Mesenteric fat pad (tissue), 1 donor: ENCODE measurements around the gene SRL. TPM values are rescaled to one million over a fixed set of nuclear protein-coding genes. Genes with fewer than 3 reads are reported as not detected.

Source experiments
- DNase-seq: peaks from one replicate; pipeline ENCODE4 v3.0.0-alpha.2; 2020; ENCODE audit warnings: low spot score
- long read RNA-seq: library from polyadenylated mRNA; unstranded; transcript quantifications from one replicate; pipeline ENCODE4 v2.0.0, GENCODE V29; 2020
- total RNA-seq: library from RNA; stranded (reverse); fragmentation: NEBNext Ultra II Directional; extraction: Animal tissue kit (Norgen Biotek cat#: 25700); gene quantifications from one replicate; pipeline ENCODE4 v1.2.1, GENCODE V29; 2021
- donor health status: DM: yes; HTN: yes; CAD: no.

Gene SRL
- total RNA-seq, result 0.45 TPM
- long read RNA-seq, full-length matches to known transcripts, result 1 of 1 reads
- long read RNA-seq, partial matches to known transcripts, result 0 of 1 reads
- long read RNA-seq, other reads (novel, unspliced or antisense), result 0 of 1 reads

DNA sequence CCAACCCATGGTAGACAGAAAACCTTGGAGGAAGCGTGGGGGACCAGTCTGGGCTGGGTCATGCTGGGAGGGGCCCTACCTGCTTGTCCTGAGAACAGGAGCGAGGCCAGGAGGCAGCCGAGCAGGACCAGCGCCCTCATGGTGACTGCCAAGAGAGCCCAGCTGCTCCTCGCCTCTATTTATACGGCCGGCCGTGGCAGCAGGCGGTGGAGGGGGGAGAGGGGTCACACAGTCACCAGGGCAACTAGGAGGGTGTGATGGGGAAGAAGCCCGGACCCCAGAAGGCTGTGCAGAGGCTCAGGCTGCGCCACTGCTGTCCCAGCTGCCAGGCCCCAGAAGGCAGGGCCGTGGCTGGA, at the start of gene SRL:
SRL (minus strand) TSS at position 153 of the 356 bp plus-strand sequence; CDS start at position 140, 13 bp downstream.
- no peak for DNase-seq

DNA sequence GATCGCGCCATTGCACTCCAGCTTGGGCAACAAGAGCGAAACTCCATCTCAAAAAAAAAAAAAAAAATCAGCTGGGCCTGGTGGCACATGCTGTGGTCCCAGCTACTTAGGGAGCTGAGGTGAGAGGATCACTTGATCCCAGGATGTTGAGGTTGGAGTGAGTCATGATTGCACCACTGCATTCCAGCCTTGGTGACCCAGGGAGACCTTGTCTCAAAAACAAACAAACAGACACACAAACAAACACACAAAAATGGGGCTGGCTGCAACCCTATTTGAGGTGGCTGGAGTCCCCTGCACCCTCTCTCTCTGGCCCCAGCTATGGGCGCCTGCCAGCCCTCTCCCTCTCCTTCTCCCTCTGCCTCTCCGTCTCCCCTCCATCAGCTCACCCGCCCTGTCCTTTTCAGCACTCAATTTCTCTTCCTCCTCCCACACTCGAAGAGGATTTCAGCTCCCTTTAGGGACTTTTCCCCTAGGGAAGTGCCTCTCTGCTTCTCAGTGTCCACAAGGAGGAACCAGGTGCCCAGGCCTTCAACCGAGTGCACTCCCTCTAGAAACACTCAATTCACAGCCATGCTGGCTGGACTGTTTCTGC, 48.5 kb upstream of the SRL start:
- no peak for DNase-seq

- DNase-seq, result no peak
Observed at GRCh38 chr16:4288148-4288921, 46.5 kb upstream of the SRL start.

DNA sequence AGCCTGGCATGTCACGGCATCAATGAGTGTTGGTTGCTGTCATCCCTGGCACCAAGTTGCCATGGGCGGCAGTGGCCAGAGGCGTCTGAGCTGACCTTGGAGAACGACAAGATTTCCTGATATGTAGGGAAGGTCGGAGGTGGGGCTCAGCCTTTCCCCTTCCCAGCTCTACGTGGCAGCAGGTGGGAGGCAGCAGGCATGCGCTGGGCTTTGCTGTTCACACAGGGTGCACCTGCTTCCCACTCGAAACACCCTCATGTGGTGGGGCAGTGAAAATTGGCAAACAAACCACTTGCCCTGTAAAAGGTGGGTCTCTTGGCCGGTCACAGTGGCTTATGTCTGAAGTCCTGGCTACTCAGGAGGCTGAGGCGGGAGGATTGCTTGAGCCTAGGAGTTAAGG, 43.3 kb upstream of the SRL start:
- no peak for DNase-seq

GRCh38 chr16:4283939-4284338, 42.1 kb upstream of the SRL start:
- DNase-seq, result no peak

DNA sequence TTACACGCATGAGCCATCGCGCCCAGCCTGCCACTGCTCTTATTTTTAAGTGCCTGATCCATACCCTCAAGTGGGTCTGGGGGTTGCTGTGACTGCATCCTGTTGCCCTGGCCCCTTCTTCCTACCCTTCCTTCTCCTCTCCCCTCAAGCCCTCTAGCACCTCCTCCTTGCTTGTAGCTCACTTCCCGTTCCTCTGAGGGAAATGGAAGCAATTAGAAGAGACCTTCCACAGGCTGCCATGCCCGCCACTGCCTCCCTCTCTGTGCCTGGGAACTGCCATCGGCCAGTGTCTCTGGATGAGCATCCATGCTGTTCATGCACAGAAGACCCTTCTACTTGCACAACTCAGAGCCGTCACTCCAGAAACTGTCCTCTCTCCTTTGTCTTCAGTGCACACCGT, 41.6 kb upstream of the SRL start:
- no peak for DNase-seq

DNA sequence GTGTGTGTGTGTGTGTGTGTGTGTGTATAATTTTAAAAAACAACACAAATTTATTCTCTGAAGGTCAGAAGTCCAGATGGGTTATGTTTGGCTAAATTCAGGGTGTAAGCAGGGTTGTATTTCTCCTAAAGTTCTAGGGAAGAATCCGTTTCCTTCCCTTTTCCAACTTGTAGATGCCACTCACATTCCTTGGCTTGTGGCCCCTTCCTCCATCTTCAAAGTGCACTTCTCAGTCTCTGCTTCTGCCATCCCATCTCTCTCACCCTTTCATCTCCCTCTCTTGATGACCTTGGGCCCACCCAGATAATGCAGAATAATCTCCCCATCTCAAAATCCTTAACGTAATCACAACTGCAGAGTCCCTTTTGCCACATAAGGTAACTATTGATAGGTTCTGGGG, 38.7 kb upstream of the SRL start:
- no peak for DNase-seq

GRCh38 chr16:4277987-4278513, 36.2 kb upstream of the SRL start:
- DNase-seq, result no peak

DNA sequence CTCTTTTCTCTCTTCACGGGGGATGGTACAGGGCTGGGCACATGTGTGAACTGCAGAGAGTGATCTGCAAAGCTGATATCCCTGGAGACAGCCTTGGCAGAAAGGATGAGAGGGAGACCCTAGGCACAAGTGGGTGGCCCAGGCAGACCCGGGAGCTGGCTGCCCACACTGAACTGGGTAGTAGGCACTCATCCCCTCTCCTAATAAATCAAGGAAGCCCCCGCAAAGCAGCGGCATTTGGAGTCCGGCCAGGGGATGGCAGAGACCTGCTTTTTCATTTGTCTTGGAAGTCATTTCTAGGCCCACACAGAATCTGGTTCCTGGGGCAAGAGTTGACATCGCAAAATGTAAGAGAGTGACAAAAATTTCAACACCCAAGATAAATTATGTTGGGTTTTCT, 34.0 kb upstream of the SRL start:
- DNase-seq, result no peak

GRCh38 chr16:4273858-4274311, 32.0 kb upstream of the SRL start:
- no peak for DNase-seq

GRCh38 chr16:4272114-4272956, 30.5 kb upstream of the SRL start:
- no peak for DNase-seq

GRCh38 chr16:4271176-4272113, 29.6 kb upstream of the SRL start:
- DNase-seq, result peak; percentile 95

DNA sequence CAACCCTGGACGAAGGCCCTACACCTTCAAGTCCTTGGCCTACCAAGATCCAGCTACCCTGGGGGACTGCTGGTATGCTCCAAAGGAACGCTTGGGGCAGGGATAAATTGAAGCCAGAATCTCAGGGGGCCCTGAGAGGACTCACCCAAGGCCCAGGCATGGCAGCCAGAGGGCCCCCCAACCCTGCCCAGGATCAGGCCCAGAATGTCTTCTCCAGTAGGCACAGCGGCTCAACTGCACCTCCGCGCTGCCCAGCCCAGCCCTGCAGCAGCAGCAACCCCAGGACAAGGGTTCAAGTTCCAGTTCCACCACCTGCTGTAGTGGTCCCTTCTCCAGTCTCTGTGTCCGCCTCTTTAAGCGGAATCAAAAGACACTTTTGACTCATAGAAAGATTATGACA, 28.7 kb upstream of the SRL start:
- DNase-seq, result no peak

DNA sequence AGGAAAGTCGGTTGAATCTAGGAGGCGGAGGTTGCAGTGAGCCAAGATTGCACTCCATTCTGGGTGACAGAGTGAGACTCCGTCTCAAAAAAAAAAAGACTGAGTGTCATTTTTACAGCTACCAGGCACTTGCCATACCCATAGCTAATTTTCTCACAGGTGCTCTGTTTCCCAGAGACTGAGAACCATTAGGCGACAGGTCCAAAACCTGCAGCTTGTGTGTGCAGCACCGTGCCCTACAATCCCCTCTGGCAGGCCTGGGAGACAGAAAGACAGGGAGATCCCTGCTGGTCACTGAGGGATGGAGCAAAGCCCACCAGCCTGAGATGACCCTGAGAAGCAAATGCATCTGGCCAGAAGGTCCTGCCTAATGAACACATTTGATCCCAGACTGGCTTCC, 28.2 kb upstream of the SRL start:
- no peak for DNase-seq

GRCh38 chr16:4266372-4266771, 24.5 kb upstream of the SRL start:
- DNase-seq, result no peak

DNA sequence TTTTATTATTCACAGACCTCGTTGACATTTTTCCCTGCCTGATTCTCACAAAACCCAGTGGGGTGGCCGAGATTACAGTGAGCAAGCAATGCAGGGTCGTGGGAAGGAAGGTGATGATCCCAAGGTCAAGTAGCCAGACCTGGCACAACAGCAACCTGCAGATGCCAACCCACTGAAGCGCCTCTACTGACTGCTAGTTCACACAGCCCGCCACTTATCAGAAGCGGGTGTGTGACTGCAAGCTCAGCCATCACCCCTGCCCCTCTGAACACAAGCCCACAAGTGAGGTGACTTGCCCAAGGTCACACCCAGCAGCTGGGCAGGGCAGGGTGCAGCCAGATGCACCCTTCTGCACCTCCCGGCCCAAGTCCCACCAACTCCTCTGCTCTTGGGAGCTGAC, 23.8 kb upstream of the SRL start:
- DNase-seq, result no peak

DNA sequence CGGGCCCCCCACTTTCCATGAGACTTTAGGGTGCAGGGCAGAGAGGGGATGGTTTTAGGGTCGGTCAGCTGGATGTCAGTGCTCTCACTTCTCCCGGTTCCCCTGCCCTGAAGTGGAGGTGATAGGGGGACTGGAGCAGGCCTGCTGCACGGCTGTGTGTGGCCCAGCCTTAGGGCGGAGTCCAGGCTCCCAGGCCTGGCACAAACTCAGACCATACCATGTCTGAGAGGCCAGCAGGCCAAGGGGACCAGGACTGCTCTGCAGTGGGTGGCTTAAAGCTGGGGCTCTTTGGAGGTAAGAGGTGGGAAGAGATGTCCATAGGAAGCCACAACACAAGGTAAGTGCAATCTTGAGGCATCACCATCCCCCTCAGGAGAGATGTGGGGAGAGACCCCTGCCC, 22.7 kb upstream of the SRL start:
- DNase-seq, result no peak

DNA sequence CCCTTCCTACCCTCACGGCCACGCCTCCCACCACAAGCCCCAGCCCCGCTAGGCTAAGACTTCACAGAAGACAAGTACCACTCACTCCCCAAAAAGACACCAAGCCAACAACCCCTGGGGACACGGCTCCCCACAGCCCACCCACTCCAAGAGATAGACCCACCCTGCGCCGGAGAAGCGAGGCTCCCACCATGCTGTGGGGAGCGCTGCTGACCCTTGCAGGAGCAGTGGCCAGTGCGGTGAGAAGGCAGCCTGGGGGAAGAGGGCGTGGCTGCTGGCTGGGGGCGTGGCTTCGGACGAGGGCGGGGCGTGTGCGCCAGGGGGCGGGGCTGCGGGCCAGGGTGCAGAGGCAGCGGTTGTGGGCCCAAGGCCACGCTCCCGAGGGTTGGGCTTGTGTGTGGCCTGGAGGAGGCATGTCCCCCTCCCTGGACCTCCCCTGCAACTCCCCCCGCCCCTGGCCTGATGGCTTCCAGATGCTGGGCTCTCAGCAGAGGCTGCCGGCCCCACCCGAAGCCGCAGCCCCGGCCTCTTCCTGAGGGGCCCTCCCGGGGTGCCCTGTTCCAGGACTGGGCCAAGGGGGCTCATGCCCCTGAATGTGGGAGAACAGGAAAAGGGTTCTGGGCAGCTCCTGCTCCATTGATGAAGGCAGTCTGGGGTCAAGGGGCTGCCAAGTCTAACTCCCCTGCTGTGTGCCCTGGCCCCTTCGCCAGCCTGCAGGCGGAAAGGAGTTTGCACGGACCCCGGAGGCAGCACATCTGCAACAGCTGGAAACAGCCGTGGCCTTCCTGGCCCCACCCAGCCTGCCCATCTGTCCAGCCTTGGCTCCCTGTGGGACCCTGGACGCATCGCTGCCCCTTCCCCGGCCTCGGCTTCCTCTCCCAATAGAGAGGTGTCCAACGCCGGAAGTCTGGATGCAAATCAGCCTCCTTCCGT, 21.9 kb upstream of the SRL start:
- no peak for DNase-seq

- DNase-seq, result no peak
Observed at GRCh38 chr16:4262303-4262835, 20.5 kb upstream of the SRL start.
